ENCODE results near the gene IWS1. TPM values are rescaled to one million over a fixed set of nuclear protein-coding genes. Genes with fewer than 3 reads are reported as not detected.

The IWS1 gene
- total RNA-seq, 1 experiment from 2014 or later = 56.0 TPM

GRCh38 chr2:127472268-127472667 is 54.0 kb downstream of the IWS1 start:
- ChIA-PET POLR2A (interaction anchor here (1.2 kb wide), 1 partner anchor 64 kb away, joined by 4 read pairs; no protein-coding TSS in a partner anchor), CTCF (interaction anchor here (0.6 to 1.3 kb wide), 3 partner anchors 57 to 275 kb away, joined by 3 to 5 read pairs (median 3); no protein-coding TSS in a partner anchor)
- TF ChIP-seq CTCF (IDR thresholded peaks at IDR 0.05; ENCODE audit: insufficient read depth in 1 of 2, low read depth in 1 of 2, low read length in 1 of 2, severe bottlenecking in 1 of 2, unreplicated experiment in 1 of 2) = no peak
- Mint-ChIP-seq H3K27ac (ENCODE audit: unreplicated experiment) (no peak overlapping the region), H3K4me1 (ENCODE audit: low read depth, unreplicated experiment) (no peaks in the 10 kb centered on the region), H3K9me3 (ENCODE audit: unreplicated experiment) (peaks cover 25% of the 10 kb centered on the region), H3K4me3 (ENCODE audit: unreplicated experiment) (no peak overlapping the region), H3K27me3 (ENCODE audit: insufficient read depth, unreplicated experiment) (no peaks in the 10 kb centered on the region), H3K36me3 (ENCODE audit: insufficient read depth, unreplicated experiment) (peaks cover 7% of the 10 kb centered on the region)
- Histone ChIP-seq H3K4me3 (ENCODE audit: low read depth, low read length) (no peak overlapping the region), H3K36me3 (ENCODE audit: control insufficient read depth, insufficient read depth, low read length) (no peaks in the 10 kb centered on the region), H3K27me3 (replicated peaks; ENCODE audit: control insufficient read depth, insufficient read depth, low read length) (no peaks in the 10 kb centered on the region), H3K4me1 (peaks cover 11% of the 10 kb centered on the region; the same call in 1 of the 2 replicates), H3K9me3 (peaks cover 2% of the 10 kb centered on the region; the same call in 1 of the 2 replicates)
- intact Hi-C loops (cut with micrococcal nuclease; ENCODE audit: unreplicated experiment) = no loop called here
- no TSS peak for BruUV-seq (replicated peaks)
- DNase-seq = no peak

GRCh38 chr2:127471286-127471988 is 54.9 kb downstream of the IWS1 start:
- POLR2A ChIA-PET = interaction anchor here (0.6 to 1.2 kb wide), 2 partner anchors 9 to 64 kb away, joined by 4 read pairs; no protein-coding TSS in a partner anchor
- CTCF ChIA-PET = interaction anchor here (0.6 to 1.3 kb wide), 2 partner anchors 165 to 274 kb away, joined by 3 to 5 read pairs; no protein-coding TSS in a partner anchor
- H3K27me3 Mint-ChIP-seq (ENCODE audit: insufficient read depth, unreplicated experiment) = no peaks in the 10 kb centered on the region
- Histone ChIP-seq H3K27me3 (replicated peaks; ENCODE audit: control insufficient read depth, insufficient read depth, low read length) (no peaks in the 10 kb centered on the region), H3K4me1 (peaks cover 11% of the 10 kb centered on the region; the same call in 1 of the 2 replicates), H3K36me3 (ENCODE audit: control insufficient read depth, insufficient read depth, low read length) (no peaks in the 10 kb centered on the region), H3K9me3 (peaks cover 2% of the 10 kb centered on the region; the same call in 1 of the 2 replicates), H3K4me3 (ENCODE audit: low read depth, low read length) (no peak overlapping the region)
- no peak overlapping the region for H3K27ac Mint-ChIP-seq (ENCODE audit: unreplicated experiment)
- DNase-seq = peak in 1 of 2 experiments; percentile 10
- H3K36me3 Mint-ChIP-seq (ENCODE audit: insufficient read depth, unreplicated experiment) = peaks cover 9% of the 10 kb centered on the region
- H3K9me3 Mint-ChIP-seq (ENCODE audit: unreplicated experiment) = peaks cover 18% of the 10 kb centered on the region
- no peak for TF ChIP-seq CTCF (IDR thresholded peaks at IDR 0.05; ENCODE audit: insufficient read depth in 1 of 2, low read depth in 1 of 2, low read length in 1 of 2, severe bottlenecking in 1 of 2, unreplicated experiment in 1 of 2)
- intact Hi-C loops (cut with micrococcal nuclease; ENCODE audit: unreplicated experiment) = no loop called here
- no TSS peak for BruUV-seq (replicated peaks)
- H3K4me1 Mint-ChIP-seq (ENCODE audit: low read depth, unreplicated experiment) = no peaks in the 10 kb centered on the region
- H3K4me3 Mint-ChIP-seq (ENCODE audit: unreplicated experiment) = no peak overlapping the region

- intact Hi-C loops (cut with micrococcal nuclease; ENCODE audit: unreplicated experiment) = no loop called here
- Mint-ChIP-seq H3K27me3 (ENCODE audit: insufficient read depth, unreplicated experiment) (no peaks in the 10 kb centered on the region), H3K9me3 (ENCODE audit: unreplicated experiment) (peaks cover 4% of the 10 kb centered on the region), H3K27ac (ENCODE audit: unreplicated experiment) (no peak overlapping the region), H3K4me1 (ENCODE audit: low read depth, unreplicated experiment) (no peaks in the 10 kb centered on the region), H3K4me3 (ENCODE audit: unreplicated experiment) (no peak overlapping the region), H3K36me3 (ENCODE audit: insufficient read depth, unreplicated experiment) (peaks cover 9% of the 10 kb centered on the region)
- ChIA-PET POLR2A (no interaction called here), CTCF (interaction anchor here (0.9 kb wide), 1 partner anchor 47 kb away, joined by 3 read pairs; no protein-coding TSS in a partner anchor)
- H3K4me3 ChIP-seq (ENCODE audit: low read depth, low read length) = no peak overlapping the region
- no TSS peak for BruUV-seq (replicated peaks)
- 0 out of 2 replicates have a peak, but pooled peaks cover 2% of the 10 kb centered on the region for H3K9me3 ChIP-seq
- TF ChIP-seq CTCF (IDR thresholded peaks at IDR 0.05; ENCODE audit: insufficient read depth in 1 of 2, low read depth in 1 of 2, low read length in 1 of 2, severe bottlenecking in 1 of 2, unreplicated experiment in 1 of 2) = no peak
- H3K4me1 ChIP-seq = peaks cover 11% of the 10 kb centered on the region; the same call in 1 of the 2 replicates
- no peaks in the 10 kb centered on the region for H3K27me3 ChIP-seq (replicated peaks; ENCODE audit: control insufficient read depth, insufficient read depth, low read length)
- DNase-seq = no peak
- H3K36me3 ChIP-seq (ENCODE audit: control insufficient read depth, insufficient read depth, low read length) = no peaks in the 10 kb centered on the region
These were observed 56.3 kb downstream of the IWS1 start for GRCh38 chr2:127469974-127470373.

Measured in Caco-2 (cell line).